ENCODE results near the gene STPG1. TPM values are rescaled to one million over a fixed set of nuclear protein-coding genes. Genes with fewer than 3 reads are reported as not detected.

The STPG1 gene
- total and polyA plus RNA-seq, 2 of the 13 experiments (the other 11 are each of a cell fraction or from before 2014, with no cell fraction given): 3.4 to 4.3 TPM

- peaks cover 11% of the 10 kb centered on the region for H3K4me1 ChIP-seq (ENCODE audit: insufficient read depth, low read length)
- no peak overlapping the region for H3K4me3 ChIP-seq (replicated peaks in 1 of 3; ENCODE audit: insufficient read depth in 1 of 3, low read depth in 2 of 3, low read length in 3 of 3)
- H4K20me1 ChIP-seq (ENCODE audit: insufficient read depth, low read length): no peaks in the 10 kb centered on the region
- H3K36me3 ChIP-seq (replicated peaks in 1 of 2; ENCODE audit: control insufficient read depth in 1 of 2, insufficient read depth in 2 of 2, low read length in 2 of 2): no peaks in the 10 kb centered on the region
- ChIA-PET POLR2A (no interaction called here), CTCF (ENCODE audit: low intra/inter-chr PET ratio, low total read pairs) (no interaction called here)
- 47% methylated on average over 6 of the region's 6 CpGs for WGBS (ENCODE audit: low lambda C conversion rate)
- FAIRE-seq (no peak), DNase-seq (ENCODE audit: low spot score) (no peak), ATAC-seq (no peak)
- in situ Hi-C loops (cut with HindIII; ENCODE audit: extremely low pct_ligation_motif_present, low pct_unique_long_range_greater_than_20kb) (no loop called here), intact Hi-C loops (cut with micrococcal nuclease; ENCODE audit: unreplicated experiment) (no loop called here)
- TF ChIP-seq TIGD3 (CRISPR knock-in tag; IDR thresholded peaks at IDR 0.05; ENCODE audit: borderline replicate concordance): no peak
- TF ChIP-seq PAXIP1 (CRISPR knock-in tag; conservative IDR thresholded peaks at IDR 0.05): no peak
- TF ChIP-seq ARHGAP35 (CRISPR knock-in tag; IDR thresholded peaks at IDR 0.05; ENCODE audit: borderline replicate concordance): no peak
- no peak for TF ChIP-seq ZNF224 (CRISPR knock-in tag; IDR thresholded peaks at IDR 0.05)
- TF ChIP-seq SMAD3 (CRISPR knock-in tag; IDR thresholded peaks at IDR 0.05): no peak
- no peak for TF ChIP-seq LRRFIP1 (CRISPR knock-in tag; conservative IDR thresholded peaks at IDR 0.05)
- no peak for TF ChIP-seq MTERF4 (CRISPR knock-in tag; IDR thresholded peaks at IDR 0.05)
- TF ChIP-seq HDAC1 (CRISPR knock-in tag; IDR thresholded peaks at IDR 0.05): no peak
- no peak for TF ChIP-seq ZNF460 (CRISPR knock-in tag; IDR thresholded peaks at IDR 0.05; ENCODE audit: borderline replicate concordance)
- no peak for TF ChIP-seq KMT2B (CRISPR knock-in tag; IDR thresholded peaks at IDR 0.05)
- no peak for TF ChIP-seq ZBTB39 (CRISPR knock-in tag; IDR thresholded peaks at IDR 0.05)
- TF ChIP-seq CREBL2 (CRISPR knock-in tag; IDR thresholded peaks at IDR 0.05; ENCODE audit: borderline replicate concordance): no peak
- peaks cover 3 to 21% of the 10 kb centered on the region in 2 experiments; a peak in 2 of 5 replicates for H3K27me3 ChIP-seq (ENCODE audit: control insufficient read depth in 1 of 2, insufficient read depth in 2 of 2, low read length in 2 of 2)
- no peak overlapping the region for H2AFZ ChIP-seq (ENCODE audit: low read length)
- H3K79me2 ChIP-seq (ENCODE audit: insufficient read depth, low read length): no peaks in the 10 kb centered on the region
- no TSS peak for BruUV-seq (replicated peaks)
- H3K27ac ChIP-seq (ENCODE audit: extremely low read length, insufficient read depth, low read length): no peak overlapping the region
- no peak overlapping the region for H3K4me2 ChIP-seq (ENCODE audit: low read depth, low read length)
- no peak overlapping the region for H3K9ac ChIP-seq (ENCODE audit: insufficient read depth, low read depth, low read length)
- no peaks in the 10 kb centered on the region for H3K9me3 ChIP-seq (ENCODE audit: low read length)
Measured at GRCh38 chr1:24315391-24315790, 98.2 kb downstream of the STPG1 start.

Data from HepG2 (cell line).